SK-N-MC (cell line): ENCODE data around the gene SLC19A2.
A peak's percentile ranks its signal among the peaks of the same experiment; 100 is the strongest.
"Not testable (repeated sequence)": the region's sequence is repeated elsewhere in the genome, so short reads cannot be mapped to it uniquely, and the experiment has no call there.

ENCODE experiments used
- DNase-seq: peaks from one replicate; pipeline ENCODE4 v3.0.0-alpha.2; 2011; ENCODE audit warnings: low read depth, low spot score
- H3K27ac ChIP-seq: fragments of 200-600 bp; sonication (generic); 2 replicates; pipeline ENCODE4 v1.5.1; 2016; ENCODE audit warnings: mixed run types
- H3K36me3 ChIP-seq: fragments of 200-600 bp; sonication (generic); 2 replicates; pipeline ENCODE4 v1.6.1; 2017; ENCODE audit warnings: antibody characterized with exemption, low read length, mixed read lengths; ENCODE audit not compliant: insufficient read depth
- H3K4me3 ChIP-seq: fragments of 200-600 bp; sonication (generic); 2 replicates; pipeline ENCODE4 v1.5.1; 2016
- H3K9ac ChIP-seq: fragments of 200-600 bp; sonication (generic); 2 replicates; pipeline ENCODE4 v1.8.0; 2017; ENCODE audit warnings: mixed run types, mixed read lengths; ENCODE audit not compliant: insufficient read length
- H3K9me3 ChIP-seq: fragments of 200-600 bp; sonication (generic); 2 replicates; pipeline ENCODE4 v1.6.1; 2017; ENCODE audit warnings: low read depth, mild to moderate bottlenecking, antibody characterized with exemption, low read length, moderate library complexity, mixed read lengths
- EZH2 ChIP-seq: fragments of 200-600 bp; sonication (generic); IDR thresholded peaks from one replicate; pipeline ENCODE4 v1.6.1; 2017; ENCODE audit warnings: antibody characterized with exemption
- FOXP2 ChIP-seq: optimal IDR thresholded peaks from 2 replicates; pipeline ENCODE3; 2011; ENCODE audit warnings: mild to moderate bottlenecking, moderate library complexity; ENCODE audit not compliant: insufficient read depth; ENCODE audit errors: extremely low read length, control extremely low read depth
- POLR2AphosphoS5 ChIP-seq: IDR thresholded peaks from 2 replicates; pipeline ENCODE4 v1.6.1; 2012; ENCODE audit warnings: mild to moderate bottlenecking, low read depth, low read length, borderline replicate concordance

SLC19A2 gene

DNA sequence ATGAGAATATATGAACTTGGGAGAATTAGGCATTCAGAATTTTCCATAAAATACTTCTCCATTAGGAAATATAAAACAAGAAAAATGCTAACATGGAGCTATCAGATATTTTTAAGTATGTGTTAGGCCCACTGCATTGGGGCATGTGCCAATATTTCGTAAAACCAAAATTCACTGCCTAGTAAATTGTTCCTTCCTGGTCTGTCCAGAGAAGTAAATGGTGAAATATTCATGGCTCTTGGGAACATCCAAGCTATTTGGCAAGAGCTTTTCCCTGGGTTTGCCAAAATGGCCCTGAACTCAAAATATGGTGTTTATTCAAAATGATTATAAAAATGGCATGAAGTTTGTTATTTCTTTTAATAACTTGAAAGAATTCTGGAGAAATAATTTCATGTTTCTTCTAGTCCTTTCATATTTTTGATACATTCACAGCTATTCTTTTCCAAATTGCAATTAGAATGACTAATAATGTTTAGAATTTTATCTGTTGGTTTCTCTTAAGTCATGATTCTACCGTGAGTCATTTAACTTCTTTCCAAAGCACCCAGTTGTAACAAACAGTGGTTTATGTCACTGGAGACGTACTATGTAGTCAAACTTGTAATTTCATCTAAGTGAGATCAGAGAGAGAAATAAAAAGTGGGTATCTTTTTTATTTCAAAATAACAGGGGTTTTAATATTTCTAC is 25.7 kb upstream of the SLC19A2 start:
- Histone ChIP-seq H3K36me3 (no peaks in the 10 kb centered on the region), H3K9me3 (no peaks in the 10 kb centered on the region), H3K9ac (no peak overlapping the region), H3K27ac (no peak overlapping the region), H3K4me3 (no peak overlapping the region)
- DNase-seq = no peak
- TF ChIP-seq EZH2 = no peak
- no peak for TF ChIP-seq POLR2AphosphoS5
- no peak for TF ChIP-seq FOXP2

DNA sequence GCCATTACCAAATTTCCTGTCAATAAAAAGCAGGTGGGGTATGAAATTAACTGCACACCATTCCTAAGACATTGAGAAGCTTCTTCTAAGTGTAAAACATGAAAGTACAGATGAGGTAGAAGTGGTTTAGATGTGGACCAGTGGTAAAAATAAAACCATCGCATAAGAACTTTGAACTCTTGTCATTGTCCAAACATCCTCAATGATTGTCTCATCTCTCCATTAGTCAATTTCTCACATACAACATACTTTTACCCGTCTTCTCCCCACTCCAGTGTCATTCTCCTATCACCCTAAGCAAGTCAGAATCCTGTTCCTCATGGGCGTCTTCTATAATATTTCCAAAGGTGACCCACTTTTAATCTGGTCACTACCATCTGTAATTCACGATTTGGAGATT is 24.3 kb upstream of the SLC19A2 start:
- TF ChIP-seq EZH2 = no peak
- no peak for TF ChIP-seq FOXP2
- no peak for TF ChIP-seq POLR2AphosphoS5
- DNase-seq = no peak
- no peak overlapping the region for H3K4me3 ChIP-seq
- no peak overlapping the region for H3K9ac ChIP-seq
- no peaks in the 10 kb centered on the region for H3K36me3 ChIP-seq
- H3K9me3 ChIP-seq = no peaks in the 10 kb centered on the region
- H3K27ac ChIP-seq = no peak overlapping the region

DNA sequence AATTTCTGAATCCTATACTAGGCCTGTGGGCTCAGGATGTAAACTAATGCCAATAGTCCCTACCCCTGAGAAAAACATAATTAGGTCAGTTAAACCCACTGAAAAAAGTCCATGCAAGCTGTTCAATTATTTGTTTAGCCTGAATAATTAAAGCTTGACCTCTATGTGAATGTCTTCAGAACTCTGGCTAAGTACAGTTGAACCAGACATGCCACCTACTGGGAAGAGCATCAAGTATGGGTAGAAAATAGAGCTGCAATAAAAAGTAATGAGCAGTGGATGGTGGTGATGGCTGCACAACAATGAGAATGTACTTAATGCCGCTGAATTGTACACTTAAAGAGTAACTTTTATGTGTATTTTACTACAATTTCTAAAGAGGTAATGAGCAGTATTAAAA is 23.6 kb upstream of the SLC19A2 start:
- TF ChIP-seq POLR2AphosphoS5 (no peak), FOXP2 (no peak)
- no peak overlapping the region for H3K9ac ChIP-seq
- no peaks in the 10 kb centered on the region for H3K36me3 ChIP-seq
- no peaks in the 10 kb centered on the region for H3K9me3 ChIP-seq
- no peak for DNase-seq
- no peak overlapping the region; the same call in 1 of the 2 replicates for H3K4me3 ChIP-seq
- H3K27ac ChIP-seq = peak overlapping the region; percentile 84; the same call in 1 of the 2 replicates

DNA sequence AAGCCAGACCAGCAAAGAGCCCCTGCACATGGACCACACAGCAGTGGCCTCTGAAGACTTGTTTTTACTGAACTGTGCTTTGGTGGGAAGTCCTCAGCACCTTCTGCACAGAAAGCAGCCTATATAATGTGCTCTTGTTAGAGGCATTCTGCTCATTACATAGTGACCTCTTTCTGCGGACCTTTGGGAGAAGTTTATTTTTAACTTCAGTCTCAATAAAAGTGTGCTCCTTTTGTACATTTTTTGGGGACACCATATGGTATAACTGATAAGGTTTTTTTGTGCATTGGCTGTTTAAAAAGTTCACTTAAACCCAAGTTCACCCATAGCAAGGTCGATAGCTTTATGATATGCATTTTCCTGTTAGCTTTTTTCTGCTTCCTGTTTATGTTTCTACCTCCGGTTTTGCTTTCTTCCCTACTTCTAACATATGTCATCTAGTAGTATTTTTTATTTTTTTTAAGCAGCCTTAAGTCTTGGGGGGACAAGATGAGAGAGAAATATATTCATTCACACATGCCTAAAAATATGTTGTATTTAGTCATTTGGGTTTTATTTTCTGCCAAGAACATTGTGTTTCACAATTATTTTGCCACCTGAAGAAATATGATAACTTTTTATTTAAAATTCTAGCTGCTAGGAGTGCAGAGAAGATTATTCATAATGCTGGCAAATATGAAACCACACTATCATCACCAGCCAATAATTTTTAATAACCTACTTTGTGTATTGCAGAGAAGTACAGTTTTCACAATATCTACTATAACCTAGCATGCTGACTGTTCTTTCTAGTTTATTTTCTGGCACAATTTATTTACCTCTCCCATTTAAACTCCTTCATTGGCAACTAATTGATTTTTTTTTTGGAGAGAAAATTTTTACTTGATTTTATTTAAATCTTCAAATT is 22.9 kb upstream of the SLC19A2 start:
- no peak for DNase-seq
- TF ChIP-seq EZH2 (no peak), POLR2AphosphoS5 (no peak), FOXP2 (no peak)
- H3K9me3 ChIP-seq = no peaks in the 10 kb centered on the region
- no peaks in the 10 kb centered on the region for H3K36me3 ChIP-seq
- H3K4me3 ChIP-seq = peak overlapping the region; percentile 65
- H3K9ac ChIP-seq = peak overlapping the region; percentile 50
- H3K27ac ChIP-seq = peak overlapping the region; percentile 84

DNA sequence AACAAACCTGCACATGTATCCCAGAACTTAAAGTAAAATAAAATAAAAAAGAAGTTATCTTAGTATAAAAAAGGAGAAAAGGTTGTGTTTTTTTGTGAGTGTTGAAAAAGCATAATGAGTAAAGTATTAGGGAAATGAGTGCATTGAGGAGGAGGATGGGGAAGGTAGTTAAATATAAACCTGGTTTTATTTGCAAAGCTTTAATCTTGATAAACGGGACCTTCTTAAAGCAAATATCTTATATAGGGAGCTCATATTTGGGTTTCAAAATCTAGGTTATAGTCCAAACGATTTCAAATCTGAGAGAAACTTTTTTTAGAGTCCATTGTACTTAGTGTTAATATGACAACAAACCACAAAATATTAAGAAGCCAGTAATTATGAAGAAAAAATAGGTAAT is 21.7 kb upstream of the SLC19A2 start:
- Histone ChIP-seq H3K4me3 (no peak overlapping the region), H3K9me3 (no peaks in the 10 kb centered on the region), H3K36me3 (no peaks in the 10 kb centered on the region), H3K9ac (no peak overlapping the region), H3K27ac (no peak overlapping the region)
- no peak for DNase-seq
- TF ChIP-seq EZH2 (no peak), FOXP2 (no peak), POLR2AphosphoS5 (no peak)

DNA sequence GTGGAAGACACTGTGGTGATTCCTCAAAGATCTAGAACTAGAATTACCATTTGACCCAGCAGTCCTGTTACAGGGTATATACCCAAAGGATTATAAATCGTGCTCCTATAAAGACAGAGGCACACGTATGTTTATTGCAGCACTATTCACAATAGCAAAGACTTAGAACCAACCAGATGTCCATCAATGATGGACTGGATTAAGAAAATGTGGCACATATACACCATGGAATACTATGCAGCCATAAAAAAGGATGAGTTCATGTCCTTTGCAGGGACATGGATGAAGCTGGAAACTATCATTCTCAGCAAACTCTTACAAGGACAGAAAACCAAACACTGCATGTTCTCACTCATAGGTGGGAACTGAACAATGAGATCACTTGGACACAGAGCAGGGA is 17.9 kb upstream of the SLC19A2 start:
- H3K27ac ChIP-seq, H3K4me3 ChIP-seq, H3K9me3 ChIP-seq, H3K36me3 ChIP-seq, H3K9ac ChIP-seq, DNase-seq: not testable (repeated sequence)

DNA sequence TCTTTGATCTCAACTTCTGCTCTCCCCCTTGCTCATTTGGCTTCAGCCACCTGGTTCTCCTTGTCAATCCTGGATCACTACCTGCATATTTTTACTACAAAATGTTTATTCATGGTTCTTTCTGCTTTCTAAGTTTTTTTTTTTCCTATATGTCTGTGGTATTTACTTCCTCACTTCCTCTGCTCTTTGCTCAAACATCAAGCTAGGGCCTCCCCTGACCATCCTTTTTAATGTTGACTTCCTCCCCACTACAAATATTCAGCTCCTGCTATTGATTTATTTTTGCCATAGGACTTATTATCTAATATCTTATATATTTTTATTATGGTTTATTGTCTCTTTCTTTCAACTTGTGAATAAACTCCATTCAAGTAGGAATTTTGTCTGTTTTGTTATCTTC is 14.1 kb upstream of the SLC19A2 start:
- Histone ChIP-seq H3K4me3 (no peak overlapping the region), H3K36me3 (no peaks in the 10 kb centered on the region), H3K9ac (no peak overlapping the region), H3K27ac (no peak overlapping the region), H3K9me3 (no peaks in the 10 kb centered on the region)
- DNase-seq = no peak
- TF ChIP-seq POLR2AphosphoS5 = no peak
- TF ChIP-seq FOXP2 = no peak
- no peak for TF ChIP-seq EZH2

DNA sequence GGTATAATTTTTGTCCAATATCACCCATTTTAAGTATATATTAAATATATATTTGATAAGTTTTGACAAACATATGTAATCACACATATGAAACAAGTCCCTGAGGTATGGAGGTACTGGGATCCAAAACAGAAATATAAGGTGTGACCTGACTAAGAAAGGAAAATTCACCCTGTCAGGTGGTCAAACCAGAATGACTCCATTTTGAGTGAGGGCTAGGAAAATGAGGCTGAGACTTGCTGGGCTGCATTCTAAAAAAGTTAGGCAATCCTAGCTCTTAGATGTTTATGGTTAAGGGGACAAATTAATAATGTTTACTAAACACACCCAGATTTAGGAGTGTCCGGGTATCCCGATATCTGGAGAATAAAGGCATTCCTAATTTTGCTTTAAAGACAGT is 11.6 kb upstream of the SLC19A2 start:
- H3K27ac ChIP-seq = no peak overlapping the region
- no peak overlapping the region for H3K9ac ChIP-seq
- no peak for DNase-seq
- no peak overlapping the region for H3K4me3 ChIP-seq
- no peaks in the 10 kb centered on the region for H3K9me3 ChIP-seq
- no peak for TF ChIP-seq FOXP2
- TF ChIP-seq POLR2AphosphoS5 = no peak
- no peak for TF ChIP-seq EZH2
- H3K36me3 ChIP-seq = no peaks in the 10 kb centered on the region

DNA sequence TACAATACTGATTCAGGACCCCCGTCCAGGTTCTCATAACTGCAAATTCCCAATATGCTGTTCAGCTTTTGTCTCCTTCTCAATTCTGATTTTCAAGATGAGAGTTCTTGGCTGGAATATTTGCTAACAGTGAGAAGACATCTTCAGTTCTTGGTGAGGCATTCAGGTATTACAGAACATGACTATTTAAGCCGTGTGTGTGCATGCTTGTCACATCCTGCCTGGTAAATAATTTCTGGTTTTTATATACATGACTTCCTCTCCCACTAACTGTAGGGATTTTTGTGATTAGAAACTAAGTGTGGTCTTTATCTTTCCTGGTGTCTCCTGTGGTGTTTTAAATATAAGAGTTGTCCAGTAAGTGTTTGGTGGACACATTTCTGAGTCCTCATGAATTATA is 10.2 kb upstream of the SLC19A2 start:
- H3K4me3 ChIP-seq = no peak overlapping the region
- H3K9me3 ChIP-seq = no peaks in the 10 kb centered on the region
- no peak overlapping the region for H3K27ac ChIP-seq
- H3K36me3 ChIP-seq = no peaks in the 10 kb centered on the region
- TF ChIP-seq EZH2 = no peak
- no peak for TF ChIP-seq POLR2AphosphoS5
- TF ChIP-seq FOXP2 = no peak
- DNase-seq = no peak
- H3K9ac ChIP-seq = no peak overlapping the region
